ENCODE data around the gene UFSP1. TPM values are rescaled to one million over a fixed set of nuclear protein-coding genes. Genes with fewer than 3 reads are reported as not detected.

UFSP1 gene
- total and polyA plus RNA-seq, 2 of the 13 experiments (the other 11 are each of a cell fraction or from before 2014, with no cell fraction given): 0.65 to 3.3 TPM

DNA sequence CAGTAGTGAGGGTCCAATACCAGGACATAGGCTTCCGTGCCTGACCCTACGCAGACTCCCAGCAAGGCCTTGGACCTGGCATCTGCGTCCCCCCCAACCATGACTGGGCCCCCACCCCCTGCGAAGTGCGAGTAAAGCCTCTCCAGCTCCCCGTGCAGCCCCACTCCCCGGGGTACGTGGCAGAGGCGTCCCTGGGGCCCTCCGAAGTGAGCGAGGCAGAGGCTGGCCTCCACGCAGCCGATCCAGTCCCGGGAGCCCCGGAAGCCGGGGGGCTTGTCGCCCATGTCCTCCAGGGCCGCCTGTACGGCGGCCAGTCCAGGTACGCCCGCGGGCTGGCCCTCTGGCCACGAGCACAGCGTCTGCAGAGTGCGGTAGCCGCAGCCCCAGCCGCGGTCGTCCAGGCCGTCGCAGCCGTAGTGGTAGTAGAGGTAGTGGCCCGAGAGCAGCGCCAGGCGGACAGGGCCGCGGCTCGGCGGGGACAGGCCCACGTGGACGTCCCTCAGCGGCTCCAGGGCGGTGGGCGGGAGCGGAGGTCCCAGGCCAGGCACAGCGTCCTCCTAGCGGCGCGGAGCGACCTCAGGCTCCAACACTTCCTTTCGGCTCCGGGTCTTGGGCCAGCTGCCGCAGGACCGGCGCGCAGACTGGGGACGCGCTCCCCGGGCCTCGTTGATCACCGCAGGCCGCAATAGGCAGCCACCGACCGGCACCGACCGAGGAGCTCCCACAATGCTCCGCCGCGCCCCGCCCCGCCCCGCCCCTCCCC lies at the start of gene UFSP1 (continued):
- TF ChIP-seq, protein P1, sequence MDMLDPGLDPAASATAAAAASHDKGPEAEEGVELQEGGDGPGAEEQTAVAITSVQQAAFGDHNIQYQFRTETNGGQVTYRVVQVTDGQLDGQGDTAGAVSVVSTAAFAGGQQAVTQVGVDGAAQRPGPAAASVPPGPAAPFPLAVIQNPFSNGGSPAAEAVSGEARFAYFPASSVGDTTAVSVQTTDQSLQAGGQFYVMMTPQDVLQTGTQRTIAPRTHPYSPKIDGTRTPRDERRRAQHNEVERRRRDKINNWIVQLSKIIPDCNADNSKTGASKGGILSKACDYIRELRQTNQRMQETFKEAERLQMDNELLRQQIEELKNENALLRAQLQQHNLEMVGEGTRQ (IDR thresholded peaks at IDR 0.05; ENCODE audit: low read depth, low read length): no peak
- TF ChIP-seq, protein P1 (CRISPR knock-in tag; IDR thresholded peaks at IDR 0.05; ENCODE audit: borderline replicate concordance): 0 out of 2 replicates have a peak, but pooled peaks have one; percentile 10
- TF ChIP-seq ZMAT3 (CRISPR knock-in tag; conservative IDR thresholded peaks at IDR 0.05) (peak; percentile 91; the same call in 1 of the 2 replicates), SMAD1 (CRISPR knock-in tag; IDR thresholded peaks at IDR 0.05; ENCODE audit: borderline replicate concordance, low read depth) (no peak), NFKB2 (CRISPR knock-in tag; IDR thresholded peaks at IDR 0.05; ENCODE audit: borderline replicate concordance) (peak; percentile 6; the same call in 1 of the 2 replicates), ZBTB7B (CRISPR knock-in tag; IDR thresholded peaks at IDR 0.05) (no peak), CTCF (CRISPR knock-in tag; IDR thresholded peaks at IDR 0.05) (no peak), MEF2D (CRISPR knock-in tag; IDR thresholded peaks at IDR 0.05) (no peak), ZNF430 (CRISPR knock-in tag; IDR thresholded peaks at IDR 0.05) (peak; percentile 41; the same call in 1 of the 2 replicates), ARID2 (CRISPR knock-in tag; IDR thresholded peaks at IDR 0.05; ENCODE audit: borderline replicate concordance) (no peak), ZMYM4 (CRISPR knock-in tag; IDR thresholded peaks at IDR 0.05) (no peak), REXO4 (CRISPR knock-in tag; IDR thresholded peaks at IDR 0.05; ENCODE audit: borderline replicate concordance) (no peak), PCBP2 (optimal IDR thresholded peaks at IDR 0.05; ENCODE audit: low read depth, low read length, poor library complexity, severe bottlenecking) (no peak), DPF2 (CRISPR knock-in tag; IDR thresholded peaks at IDR 0.05; ENCODE audit: borderline replicate concordance, low read depth) (no peak), YY1 (IDR thresholded peaks at IDR 0.05; ENCODE audit: insufficient read depth, insufficient replicate concordance, low read depth, low read length) (peak; percentile 10), GTF2F1 (IDR thresholded peaks at IDR 0.05; ENCODE audit: low read length) (no peak), MTERF4 (CRISPR knock-in tag; IDR thresholded peaks at IDR 0.05) (0 out of 2 replicates have a peak, but pooled peaks have one; percentile 23), ZNF317 (CRISPR knock-in tag; IDR thresholded peaks at IDR 0.05) (0 out of 2 replicates have a peak, but pooled peaks have one; percentile 37), ZNF205 (CRISPR knock-in tag; IDR thresholded peaks at IDR 0.05) (no peak), ATF5 (CRISPR knock-in tag; IDR thresholded peaks at IDR 0.05; ENCODE audit: low read depth) (no peak), DNMT3B (CRISPR knock-in tag; conservative IDR thresholded peaks at IDR 0.05) (no peak), ZNF432 (CRISPR knock-in tag; IDR thresholded peaks at IDR 0.05; ENCODE audit: borderline replicate concordance) (no peak), ZNF256 (CRISPR knock-in tag; conservative IDR thresholded peaks at IDR 0.05) (0 out of 2 replicates have a peak, but pooled peaks have one; percentile 56), MBNL3 (CRISPR knock-in tag; conservative IDR thresholded peaks at IDR 0.05) (no peak)

All from HepG2 (cell line).